CD1c-positive myeloid dendritic cell (primary cell): ENCODE data around the gene FOLR2.
"Not testable (repeated sequence)": the region's sequence is repeated elsewhere in the genome, so short reads cannot be mapped to it uniquely, and the experiment has no call there.

Experiments used
- DNase-seq: peaks from one replicate; pipeline ENCODE4 v3.0.0-alpha.2; 2016; ENCODE audit errors: extremely low spot score

The FOLR2 gene

GRCh38 chr11:72240461-72241290 is 24.1 kb downstream of the FOLR2 start:
- no peak for DNase-seq

GRCh38 chr11:72241291-72241781 is 24.7 kb downstream of the FOLR2 start:
- DNase-seq = no peak

- no peak for DNase-seq
These were observed 25.5 kb downstream of the FOLR2 start for GRCh38 chr11:72242141-72242540.

- no peak for DNase-seq
These were observed 26.8 kb downstream of the FOLR2 start for GRCh38 chr11:72243173-72244059.

GRCh38 chr11:72244060-72244360 is 27.4 kb downstream of the FOLR2 start, which contains the start of gene PHOX2A:
TSS of gene PHOX2A (minus strand) at chr11:72244176. CDS start at chr11:72244004, 172 bp downstream.
- no peak for DNase-seq

GRCh38 chr11:72244361-72245262 is 28.0 kb downstream of the FOLR2 start:
- DNase-seq = no peak

GRCh38 chr11:72245263-72245816 is 28.7 kb downstream of the FOLR2 start:
- DNase-seq = no peak

- no peak for DNase-seq
These were observed 31.0 kb downstream of the FOLR2 start for GRCh38 chr11:72247584-72247983.

GRCh38 chr11:72249961-72250360 is 33.4 kb downstream of the FOLR2 start:
- DNase-seq = no peak

- DNase-seq = no peak
These were observed 34.3 kb downstream of the FOLR2 start for GRCh38 chr11:72250661-72251464.

- DNase-seq = no peak
These were observed 35.0 kb downstream of the FOLR2 start for GRCh38 chr11:72251614-72252013.

GRCh38 chr11:72253392-72253791 is 36.8 kb downstream of the FOLR2 start:
- no peak for DNase-seq

- DNase-seq = no peak
These were observed 37.9 kb downstream of the FOLR2 start for GRCh38 chr11:72254299-72254993.

GRCh38 chr11:72257570-72257969 is 41.0 kb downstream of the FOLR2 start:
- DNase-seq = no peak

GRCh38 chr11:72259490-72259889 is 42.9 kb downstream of the FOLR2 start:
- no peak for DNase-seq

GRCh38 chr11:72260574-72260973 is 44.0 kb downstream of the FOLR2 start:
- no peak for DNase-seq

GRCh38 chr11:72263361-72263760 is 46.8 kb downstream of the FOLR2 start:
- DNase-seq = peak; percentile 24

- no peak for DNase-seq
These were observed 49.4 kb downstream of the FOLR2 start for GRCh38 chr11:72265951-72266350.

- DNase-seq = not testable (repeated sequence)
These were observed 50.4 kb downstream of the FOLR2 start for GRCh38 chr11:72266960-72267359.
